EL (cell line): ENCODE results near the gene NEUROD1.
A peak's percentile ranks its signal among the peaks of the same experiment; 100 is the strongest.

ENCODE experiments used
- DNase-seq: peaks from one replicate; pipeline ENCODE4 v3.0.0-alpha.2; 2016

The NEUROD1 gene

DNA sequence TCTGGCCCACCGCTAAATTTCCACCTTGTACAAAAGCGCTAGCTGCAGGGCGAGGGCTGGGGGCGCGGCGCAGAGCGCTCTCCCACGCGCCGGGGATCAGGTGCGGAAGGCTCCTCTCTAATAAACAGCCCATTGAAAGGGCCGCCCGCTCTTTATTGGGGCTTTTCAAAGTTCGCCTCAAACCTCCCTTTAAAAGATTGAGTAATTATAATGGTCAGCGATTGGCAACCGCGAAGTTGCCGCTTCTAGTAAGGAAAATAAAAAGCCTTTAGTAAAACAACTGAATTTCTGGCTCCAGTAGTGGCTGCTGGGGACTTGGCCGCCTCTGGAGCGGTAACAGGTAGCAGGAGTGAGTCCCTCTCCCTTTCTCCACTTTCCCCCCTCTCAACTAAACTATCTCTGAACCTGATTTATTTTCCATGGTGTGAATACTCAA, 755 bp downstream of the NEUROD1 start:
- DNase-seq = no peak

GRCh38 chr2:181678861-181679543, 1.3 kb downstream of the NEUROD1 start:
- DNase-seq = no peak

DNA sequence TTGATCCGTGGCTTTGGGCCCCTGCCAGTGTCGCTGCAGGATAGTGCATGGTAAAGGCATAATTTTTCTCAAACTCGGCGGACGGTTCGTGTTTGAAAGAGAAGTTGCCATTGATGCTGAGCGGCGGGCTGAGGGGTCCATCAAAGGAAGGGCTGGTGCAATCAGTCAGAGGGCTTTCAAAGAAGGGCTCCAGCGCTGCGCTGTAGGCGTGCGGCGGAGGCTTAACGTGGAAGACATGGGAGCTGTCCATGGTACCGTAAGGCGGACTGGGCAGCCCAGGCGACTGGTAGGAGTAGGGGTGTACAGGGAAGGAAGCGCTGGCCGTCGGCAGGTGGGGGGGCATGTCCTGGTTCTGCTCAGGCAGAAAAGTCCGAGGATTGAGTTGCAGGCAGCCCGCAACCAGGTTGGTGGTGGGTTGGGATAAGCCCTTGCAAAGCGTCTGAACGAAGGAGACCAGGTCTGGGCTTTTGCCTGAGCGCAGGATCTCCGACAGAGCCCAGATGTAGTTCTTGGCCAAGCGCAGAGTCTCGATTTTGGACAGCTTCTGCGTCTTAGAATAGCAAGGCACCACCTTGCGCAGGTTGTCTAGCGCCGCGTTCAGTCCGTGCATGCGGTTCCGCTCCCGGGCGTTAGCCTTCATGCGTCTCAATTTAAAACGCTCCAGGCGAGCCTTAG, 2.3 kb downstream of the NEUROD1 start:
- peak; percentile 55 for DNase-seq

DNA sequence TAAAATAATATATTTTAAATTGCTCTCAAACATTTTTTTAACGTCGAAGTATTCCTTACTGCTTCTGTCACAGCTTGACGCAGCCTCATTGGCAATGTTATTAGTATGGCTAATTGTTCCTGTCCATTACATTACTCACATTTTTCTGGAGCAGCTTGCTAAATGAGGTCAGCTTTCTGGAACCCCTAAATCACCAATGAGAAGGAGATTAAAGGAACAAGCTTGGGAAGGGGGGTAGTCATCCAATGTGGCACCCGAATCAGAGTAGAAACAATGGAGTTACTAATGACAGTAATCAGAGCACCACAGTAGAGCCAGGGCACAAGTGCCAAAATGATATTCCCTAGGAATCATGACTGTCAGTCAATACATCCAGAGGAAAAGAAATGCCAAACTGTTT, 5.1 kb downstream of the NEUROD1 start:
- no peak for DNase-seq

GRCh38 chr2:181674461-181674860, 5.9 kb downstream of the NEUROD1 start:
- no peak for DNase-seq

- DNase-seq = no peak
These were observed 7.1 kb downstream of the NEUROD1 start for GRCh38 chr2:181673173-181673572.

DNA sequence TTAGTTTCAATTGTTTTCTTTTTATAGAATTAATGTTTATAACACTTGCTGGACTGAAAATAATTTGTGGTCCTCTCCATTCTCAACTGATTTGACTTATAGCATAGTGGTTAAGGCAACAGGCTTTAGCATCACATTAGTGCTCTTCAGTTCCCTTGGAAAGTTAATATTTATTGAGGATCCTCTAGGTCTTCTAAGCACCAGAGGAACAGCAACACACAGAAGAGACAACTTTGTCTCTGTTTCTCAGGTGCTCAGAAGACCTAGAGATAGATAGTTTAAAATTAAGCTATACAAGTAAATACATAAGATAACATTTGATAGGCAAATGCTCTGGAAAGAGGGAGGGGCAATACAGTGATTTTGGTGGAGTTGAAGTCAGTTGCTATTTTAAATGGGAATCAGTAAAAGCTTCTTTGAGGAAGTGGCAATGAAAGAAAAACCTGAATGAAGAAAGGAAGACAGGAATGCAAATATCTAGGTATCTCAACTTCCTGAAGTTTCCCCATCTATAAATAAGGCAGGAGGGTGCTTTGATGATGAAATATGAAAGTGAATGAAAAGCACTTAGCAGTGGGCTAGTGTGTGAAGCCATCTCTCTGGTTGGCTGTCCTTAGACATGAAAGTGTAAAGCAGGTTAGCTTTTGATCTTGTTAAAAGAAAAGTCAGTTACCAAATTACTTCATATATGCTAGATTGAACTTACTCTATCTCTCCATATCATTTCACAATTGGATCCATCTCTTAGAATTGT, 7.9 kb downstream of the NEUROD1 start:
- no peak for DNase-seq

- no peak for DNase-seq
These were observed 9.7 kb downstream of the NEUROD1 start for GRCh38 chr2:181670632-181671031.

DNA sequence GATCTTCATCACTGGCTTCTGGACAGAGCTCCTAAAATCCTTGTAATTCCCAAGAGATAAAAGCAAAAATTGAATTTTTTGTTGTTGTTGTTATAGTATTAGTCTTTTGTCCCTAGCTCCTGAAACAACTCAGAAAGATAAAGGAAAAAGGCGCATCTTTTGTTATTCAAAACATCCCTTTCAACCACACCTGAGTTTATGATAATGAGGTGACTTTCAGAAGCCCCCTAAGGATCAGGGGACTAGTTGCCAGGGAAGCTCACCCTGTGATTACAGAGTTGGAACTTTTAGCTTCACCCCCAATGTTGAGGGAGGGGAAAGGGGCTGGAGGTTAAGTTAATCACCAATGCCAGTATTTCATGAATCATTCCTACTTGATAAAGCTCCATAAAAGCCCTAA, 13.1 kb downstream of the NEUROD1 start:
- DNase-seq = no peak

GRCh38 chr2:181662287-181662686, 18.0 kb downstream of the NEUROD1 start:
- DNase-seq = no peak

DNA sequence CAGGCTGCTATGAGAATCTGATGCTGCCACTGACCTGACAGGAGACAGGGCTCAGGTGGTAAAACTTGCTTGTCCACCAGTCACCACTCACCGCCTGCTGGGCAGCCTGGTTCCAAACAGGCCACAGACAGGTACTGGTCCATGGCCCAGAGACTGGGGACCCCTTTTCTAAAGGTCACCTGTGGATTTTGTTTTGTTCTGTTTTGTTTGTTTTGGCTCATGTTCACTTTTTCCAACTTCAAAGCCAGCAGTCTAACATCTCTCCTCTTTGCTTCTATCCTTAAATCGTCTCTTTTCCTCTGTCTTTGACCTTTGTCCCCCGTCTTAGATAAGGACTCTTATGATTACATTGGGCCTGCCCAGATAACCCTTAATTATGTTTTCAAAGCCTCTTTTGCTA, 20.1 kb downstream of the NEUROD1 start:
- DNase-seq = no peak

- no peak for DNase-seq
These were observed 21.9 kb downstream of the NEUROD1 start for GRCh38 chr2:181658444-181658843.

DNA sequence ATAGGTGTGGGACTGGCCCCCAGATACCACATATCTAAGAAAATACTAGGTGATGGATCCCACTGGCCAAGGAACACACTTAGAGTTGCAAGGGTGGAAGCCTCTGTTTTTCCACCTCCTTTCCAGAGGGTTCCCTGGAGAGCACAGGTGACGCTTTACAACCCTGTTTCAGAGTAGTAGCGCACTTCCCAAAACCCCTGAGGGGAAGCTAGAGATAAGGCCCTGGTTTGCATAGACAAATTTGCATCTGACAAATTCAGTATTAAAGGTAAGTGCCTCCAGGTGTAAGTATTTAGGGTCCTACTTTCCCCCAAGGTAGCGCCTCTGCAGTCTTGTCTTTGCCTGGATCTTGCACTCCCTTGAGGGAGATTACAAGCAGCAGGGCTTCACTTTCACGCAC, 22.9 kb downstream of the NEUROD1 start:
- no peak for DNase-seq

DNA sequence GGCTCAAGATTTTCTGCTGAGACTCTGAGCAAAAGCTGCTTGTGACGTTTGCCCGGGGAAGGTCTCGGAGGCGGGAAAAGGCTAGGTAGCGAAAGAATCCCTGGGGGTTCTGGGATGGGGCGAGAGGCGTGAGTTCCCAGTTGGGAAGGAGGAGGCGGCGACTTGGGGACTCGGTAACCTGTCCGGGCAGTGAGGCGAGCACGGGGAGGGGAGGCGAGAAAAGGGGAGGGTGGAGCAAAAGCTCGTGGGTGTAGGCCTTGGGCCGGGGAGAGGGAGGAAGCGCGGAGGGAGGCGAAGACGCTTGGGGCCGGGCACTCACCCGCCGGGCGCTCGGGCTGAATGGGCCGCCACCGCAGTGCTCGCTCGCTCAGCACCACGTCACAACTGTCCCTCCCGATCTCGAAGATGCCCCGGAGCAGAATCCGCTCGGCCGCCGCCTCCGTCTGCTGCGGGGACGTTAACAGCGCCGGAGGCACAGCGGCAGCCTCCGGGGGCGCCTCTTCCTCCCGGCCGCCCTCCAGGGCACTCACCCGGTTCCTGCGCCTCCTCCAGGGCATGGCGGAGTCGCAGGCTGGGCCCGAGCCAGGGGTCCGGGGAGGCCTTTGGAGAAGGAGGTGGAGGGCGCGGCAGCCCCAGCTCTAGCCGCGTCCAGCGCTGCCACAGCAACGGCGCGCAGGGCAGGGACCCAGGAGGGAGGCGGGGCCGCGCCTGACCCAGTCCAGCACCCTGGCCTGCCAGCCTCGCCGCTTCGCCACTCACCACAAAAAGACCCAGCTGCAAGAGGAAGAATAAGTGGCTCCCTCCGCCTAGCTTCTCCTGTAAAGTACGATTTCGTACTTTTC, 23.6 kb downstream of the NEUROD1 start, which contains the start of gene CERKL:
CERKL (minus strand) TSS at position 656 of the 842 bp plus-strand sequence; CDS start at position 557, 99 bp downstream.
- DNase-seq = peak; percentile 57

DNA sequence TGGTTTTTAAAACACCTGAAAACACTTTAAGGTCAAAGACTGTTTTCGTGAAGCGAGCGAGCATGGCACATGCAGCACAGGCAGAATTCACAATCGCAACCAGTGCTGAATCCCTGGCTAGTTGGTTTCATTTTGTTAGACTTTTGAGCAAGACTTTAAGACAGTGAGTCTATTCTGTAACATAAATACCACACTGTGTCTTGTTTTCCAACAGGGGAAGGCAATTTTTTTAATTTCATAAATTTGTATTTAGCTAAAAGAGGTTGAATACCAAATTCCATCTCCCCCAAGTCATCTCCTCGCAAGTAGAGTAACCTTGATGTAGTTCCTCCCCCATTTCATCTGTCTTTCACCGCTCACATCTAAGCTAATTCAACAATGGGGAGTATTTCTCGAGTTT, 24.8 kb downstream of the NEUROD1 start:
- no peak for DNase-seq

GRCh38 chr2:181649436-181649979, 30.8 kb downstream of the NEUROD1 start:
- no peak for DNase-seq

DNA sequence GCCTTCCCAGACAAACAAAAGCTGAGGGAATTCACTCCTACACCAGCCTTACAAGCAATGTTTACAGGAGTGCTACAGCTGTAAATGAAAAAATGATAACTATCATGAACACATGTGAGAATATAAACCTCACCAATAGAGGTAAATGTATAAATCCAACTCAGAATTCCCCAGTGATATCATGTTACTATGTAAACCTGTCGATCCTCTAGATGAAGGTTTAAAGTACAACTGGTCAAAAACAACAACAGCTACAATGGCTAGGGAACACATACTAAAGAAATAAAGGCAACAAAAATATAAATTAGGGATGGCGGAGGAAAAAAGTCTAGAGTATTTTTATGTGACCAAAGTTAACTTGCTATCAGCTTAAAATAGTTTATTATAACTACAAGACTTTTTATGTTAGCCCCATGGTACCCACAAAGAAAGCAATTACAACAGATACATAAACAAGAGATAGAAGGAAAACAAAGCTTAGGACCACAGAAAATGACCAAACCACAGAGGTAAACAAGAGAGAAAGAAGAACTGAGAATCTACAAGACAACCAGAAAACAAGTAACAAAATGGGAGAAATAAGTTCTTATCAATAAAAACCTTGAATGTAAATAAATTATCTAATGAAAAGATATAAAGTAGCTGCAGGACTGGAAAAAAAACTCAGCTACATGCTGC, 31.7 kb downstream of the NEUROD1 start:
- no peak for DNase-seq

DNA sequence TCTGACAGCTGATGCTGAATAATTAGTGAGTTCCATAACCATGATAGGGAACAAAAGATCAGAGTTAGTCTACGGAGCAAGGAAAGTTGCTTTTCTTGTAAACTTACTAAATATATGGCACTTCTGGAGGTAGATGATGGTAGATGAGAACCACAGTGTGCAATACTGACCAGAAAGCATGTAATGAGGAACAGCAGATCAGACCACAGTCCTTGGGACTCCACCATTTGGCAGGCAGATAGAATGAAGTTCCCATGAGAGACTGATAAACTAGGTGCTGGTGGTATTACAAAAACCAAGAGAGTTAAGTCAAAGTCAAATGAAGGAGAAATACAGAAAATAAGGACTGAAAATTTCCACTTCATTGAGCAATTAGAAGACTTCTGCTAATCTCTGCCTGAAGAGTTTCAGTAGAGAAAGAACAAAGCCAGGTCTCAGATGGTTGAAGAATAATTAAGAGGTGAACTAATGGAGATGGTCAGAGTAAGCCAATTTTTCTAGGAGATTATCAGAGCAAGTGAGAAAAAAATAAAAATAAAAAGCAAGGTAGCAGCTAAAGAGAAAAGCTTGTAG, 33.8 kb downstream of the NEUROD1 start:
- DNase-seq = no peak

GRCh38 chr2:181643151-181643550, 37.2 kb downstream of the NEUROD1 start:
- DNase-seq = no peak

DNA sequence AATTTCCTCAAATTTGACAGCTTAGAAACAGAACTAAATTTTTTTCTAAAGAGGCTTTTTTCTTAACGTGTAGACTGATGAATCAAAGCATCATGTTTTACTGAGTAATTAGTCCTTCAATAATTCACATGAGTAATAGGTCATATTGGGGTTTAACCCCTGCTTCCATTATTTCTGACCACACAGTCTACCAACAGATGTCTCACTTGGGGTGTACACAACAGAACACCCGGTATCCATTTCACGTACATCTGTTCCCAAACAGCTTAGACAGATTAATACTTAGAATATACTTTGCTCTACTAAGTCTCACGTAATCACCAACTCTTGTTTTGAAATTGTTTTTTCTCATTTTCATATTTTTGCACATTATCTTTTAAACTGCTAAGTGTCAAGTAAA, 38.2 kb downstream of the NEUROD1 start:
- DNase-seq = peak; percentile 29

DNA sequence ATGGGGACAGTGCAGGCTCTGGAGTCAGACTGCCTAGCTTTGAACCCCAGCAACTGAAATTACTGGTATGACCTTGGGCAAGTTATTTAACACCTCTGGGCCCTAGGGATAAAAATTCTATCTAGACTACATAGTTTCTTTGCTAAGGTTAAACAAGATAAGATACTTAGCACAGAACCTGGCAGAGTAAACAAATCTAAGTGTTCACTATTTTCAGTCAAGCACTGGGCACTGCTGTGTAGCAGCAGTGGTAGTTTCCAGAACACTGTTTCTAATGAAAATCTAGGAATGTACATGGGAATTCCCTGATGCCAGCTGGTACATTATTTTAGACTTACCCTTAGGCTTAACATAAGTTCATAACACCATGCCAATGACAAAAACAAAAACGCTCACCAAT, 40.6 kb downstream of the NEUROD1 start:
- DNase-seq = no peak
